Upper lobe of right lung (tissue), 1 donor: Measurements from ENCODE around the gene GPR148. TPM values are rescaled to one million over a fixed set of nuclear protein-coding genes. Genes with fewer than 3 reads are reported as not detected.
A peak's percentile ranks its signal among the peaks of the same experiment; 100 is the strongest.
"Not testable (repeated sequence)": the region's sequence is repeated elsewhere in the genome, so short reads cannot be mapped to it uniquely, and the experiment has no call there.

Source experiments
- ATAC-seq: fragments of 200-7000 bp; cut with Tn5 transposase; one replicate; pipeline ENCODE4 v1.9.1; 2020; ENCODE audit warnings: mild to moderate bottlenecking, moderate library complexity
- DNase-seq: peaks from one replicate; pipeline ENCODE4 v3.0.0-alpha.2; 2020
- H3K27ac ChIP-seq: fragments of 200-600 bp; one replicate; pipeline ENCODE4 v1.8.0; 2022
- H3K27me3 ChIP-seq: fragments of 200-600 bp; one replicate; pipeline ENCODE4 v1.8.0; 2022; ENCODE audit warnings: mild to moderate bottlenecking
- H3K36me3 ChIP-seq: fragments of 200-600 bp; one replicate; pipeline ENCODE4 v1.8.0; 2022
- H3K4me1 ChIP-seq: fragments of 200-600 bp; one replicate; pipeline ENCODE4 v1.8.0; 2022
- H3K4me3 ChIP-seq: fragments of 200-600 bp; one replicate; pipeline ENCODE4 v1.8.0; 2022; ENCODE audit warnings: mild to moderate bottlenecking
- H3K9me3 ChIP-seq: fragments of 200-600 bp; one replicate; pipeline ENCODE4 v1.8.0; 2022
- CTCF ChIP-seq: fragments of 200-600 bp; IDR thresholded peaks from one replicate; pipeline ENCODE4 v1.8.0; 2022; ENCODE audit warnings: antibody characterized with exemption
- intact Hi-C: fragments of 100-400 bp; cut with DNase I; formaldehyde crosslinking; loops from one replicate; pipeline ENCODE4 v1.11.0; 2022
- long read RNA-seq: library from polyadenylated mRNA; unstranded; transcript quantifications from one replicate; pipeline ENCODE4 v2.0.0, GENCODE V29; 2021
- total RNA-seq: library from RNA; stranded (reverse); fragmentation: NEBNext Ultra II Directional; extraction: Animal tissue kit (Norgen Biotek cat#: 25700); gene quantifications from one replicate; pipeline ENCODE4 v1.2.1, GENCODE V29; 2021
- donor health status: DM: no; HTN: yes; CAD: no; lungs with severe emphysema.

The GPR148 gene
- total RNA-seq, result not detected
- long read RNA-seq, result 0 reads

DNA sequence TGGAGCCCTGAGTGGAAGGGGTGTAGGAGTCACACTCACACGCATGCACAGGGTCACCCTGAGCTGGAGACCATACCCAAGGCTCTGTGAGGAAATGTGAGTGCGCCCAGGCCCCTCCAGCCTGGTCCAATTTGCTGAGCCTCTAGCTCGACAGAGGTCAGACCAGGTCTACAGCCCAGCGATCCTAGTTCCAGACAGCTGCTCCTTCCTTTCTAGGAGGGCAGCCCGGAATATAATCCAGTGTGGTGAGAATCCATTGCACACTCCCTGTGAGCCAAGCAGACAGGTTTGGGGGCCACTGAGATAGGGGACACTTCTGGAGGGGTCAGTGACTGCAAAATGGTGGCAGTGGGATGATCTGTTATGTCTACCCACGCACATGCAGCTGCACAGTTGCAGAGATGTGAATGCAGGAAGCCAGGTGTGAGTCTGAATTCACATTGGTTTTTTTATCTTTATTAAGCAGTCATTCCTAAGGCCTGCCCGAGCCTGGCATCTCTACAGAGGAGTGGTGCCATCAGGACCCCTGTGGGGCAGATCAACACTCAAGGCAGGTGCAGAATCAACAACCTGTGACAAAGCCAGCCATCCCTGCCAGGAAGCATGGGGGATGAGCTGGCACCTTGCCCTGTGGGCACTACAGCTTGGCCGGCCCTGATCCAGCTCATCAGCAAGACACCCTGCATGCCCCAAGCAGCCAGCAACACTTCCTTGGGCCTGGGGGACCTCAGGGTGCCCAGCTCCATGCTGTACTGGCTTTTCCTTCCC, at the start of gene GPR148:
Gene GPR148 (plus strand): TSS at position 522 of the 768 bp plus-strand sequence. CDS start 82 bp downstream, at position 604.
- intact Hi-C loops, result no loop called here
- no peak for ATAC-seq
- Histone ChIP-seq H3K27ac (no peak within 1 kb of the TSS), H3K4me3 (peak within 1 kb of the TSS; percentile 60), H3K4me1 (peaks cover 13% of the 10 kb centered on the region), H3K36me3 (no peaks in the 10 kb centered on the region), H3K27me3 (no peaks in the 10 kb centered on the region), H3K9me3 (no peaks in the 10 kb centered on the region)
- no peak for TF ChIP-seq CTCF
- no peak for DNase-seq

DNA sequence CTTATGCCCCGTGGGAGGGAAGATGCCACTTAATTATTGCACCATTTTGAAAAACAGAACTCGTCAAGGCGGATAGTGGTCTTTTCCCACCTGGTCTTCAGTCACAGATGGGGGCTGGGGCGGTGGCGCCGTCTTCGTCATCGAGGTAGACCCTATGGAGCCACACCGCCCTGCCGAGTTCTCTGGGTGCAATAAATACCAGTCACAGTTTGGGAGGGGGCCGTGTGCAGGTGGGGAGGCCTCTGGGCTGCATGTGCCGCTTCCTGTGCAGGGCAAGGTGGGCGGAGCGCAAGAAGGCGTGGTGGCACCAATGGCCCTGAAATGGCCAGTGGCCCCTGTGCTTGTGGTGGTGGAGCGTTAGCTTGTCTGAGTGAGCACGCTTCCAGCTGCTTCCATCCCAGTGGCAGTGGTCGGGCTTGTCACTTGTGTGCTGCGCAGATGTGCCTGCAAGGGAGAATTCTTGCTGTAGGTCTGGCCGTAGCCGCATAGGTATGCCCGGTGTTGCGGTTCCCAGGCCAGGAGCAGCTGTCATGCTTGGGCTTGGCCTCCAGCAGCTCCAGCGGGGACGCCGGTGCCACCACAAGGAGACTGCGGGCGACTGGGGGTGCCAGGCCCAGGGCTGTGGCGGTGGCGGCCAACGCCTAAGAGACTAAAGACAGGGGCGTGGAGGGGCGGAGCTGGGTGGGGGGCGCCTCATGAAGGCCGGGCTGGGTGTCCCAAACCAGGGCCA, 36.7 kb upstream of the GPR148 start:
- H3K27ac ChIP-seq, intact Hi-C loops, DNase-seq, H3K4me3 ChIP-seq, H3K27me3 ChIP-seq, H3K4me1 ChIP-seq, H3K9me3 ChIP-seq, H3K36me3 ChIP-seq: not testable (repeated sequence)
- peak; percentile 64 for ATAC-seq

DNA sequence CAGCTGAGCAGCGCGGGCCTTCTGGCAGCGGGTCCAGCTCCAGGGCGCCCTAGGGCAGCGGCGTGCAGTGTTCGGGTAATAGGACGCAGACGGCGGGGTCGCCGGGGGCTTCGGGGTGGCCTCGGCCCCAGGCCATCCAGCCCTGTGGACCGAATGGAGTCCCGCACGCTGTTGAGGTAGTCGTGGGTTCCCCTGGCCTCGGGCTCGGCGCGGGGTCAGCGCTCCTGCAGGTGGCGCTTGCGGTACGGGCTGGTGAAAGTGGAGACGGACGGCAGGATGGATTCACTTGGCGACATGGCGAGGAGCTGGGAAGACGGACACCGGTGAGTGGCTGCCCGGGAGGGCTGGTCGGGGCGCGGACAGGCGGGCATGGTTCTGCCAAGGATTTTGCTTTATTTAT, 35.4 kb upstream of the GPR148 start:
- DNase-seq, H3K27me3 ChIP-seq, H3K36me3 ChIP-seq, H3K4me3 ChIP-seq, H3K9me3 ChIP-seq, H3K27ac ChIP-seq, intact Hi-C loops, H3K4me1 ChIP-seq: not testable (repeated sequence)
- peak; percentile 62 for ATAC-seq

- H3K27me3 ChIP-seq, H3K36me3 ChIP-seq: not testable (repeated sequence)
Observed at GRCh38 chr2:130703250-130703649, 25.6 kb upstream of the GPR148 start.

DNA sequence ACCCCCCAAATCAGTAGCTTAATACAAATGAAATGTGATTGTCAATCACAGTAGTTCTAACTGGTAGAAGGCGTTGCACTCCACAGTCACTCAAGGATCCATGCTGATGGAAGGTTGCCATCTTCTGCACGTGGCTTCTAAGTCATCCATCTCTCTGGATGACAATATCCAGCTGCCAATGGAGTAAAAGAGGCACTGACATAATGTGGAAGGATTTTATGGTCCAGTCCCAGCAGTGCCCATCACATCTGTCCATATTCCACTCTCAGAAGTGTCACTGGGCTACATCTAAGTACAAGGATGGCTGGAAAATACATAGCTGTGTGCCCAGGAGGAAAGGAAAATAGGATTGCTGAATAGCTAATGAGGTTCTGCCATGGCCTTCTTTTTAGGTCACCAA, 14.1 kb upstream of the GPR148 start:
- H3K4me1 ChIP-seq, DNase-seq, H3K27ac ChIP-seq, H3K36me3 ChIP-seq, H3K27me3 ChIP-seq, intact Hi-C loops, H3K4me3 ChIP-seq, ATAC-seq, H3K9me3 ChIP-seq: not testable (repeated sequence)

More at GRCh38 chr2:130703250-130703649, 25.6 kb upstream of the GPR148 start:
- intact Hi-C loops, H3K27ac ChIP-seq, H3K9me3 ChIP-seq, DNase-seq, H3K4me1 ChIP-seq, ATAC-seq, H3K4me3 ChIP-seq: not testable (repeated sequence)

GRCh38 chr2:130720036-130720435, 8.8 kb upstream of the GPR148 start:
- no peak for DNase-seq

GRCh38 chr2:130720528-130720927, 8.3 kb upstream of the GPR148 start:
- H3K36me3 ChIP-seq, result no peaks in the 10 kb centered on the region
- no peak for TF ChIP-seq CTCF
- no peaks in the 10 kb centered on the region for H3K9me3 ChIP-seq
- H3K4me3 ChIP-seq, result no peak overlapping the region
- no peak overlapping the region for H3K27ac ChIP-seq
- intact Hi-C loops, result no loop called here
- ATAC-seq, result no peak
- no peaks in the 10 kb centered on the region for H3K4me1 ChIP-seq
- no peak for DNase-seq
- no peaks in the 10 kb centered on the region for H3K27me3 ChIP-seq

More at GRCh38 chr2:130720036-130720435, 8.8 kb upstream of the GPR148 start:
- intact Hi-C loops, result no loop called here
- TF ChIP-seq CTCF, result no peak
- H3K9me3 ChIP-seq, result no peaks in the 10 kb centered on the region
- no peaks in the 10 kb centered on the region for H3K27me3 ChIP-seq
- H3K4me3 ChIP-seq, result no peak overlapping the region
- H3K4me1 ChIP-seq, result no peaks in the 10 kb centered on the region
- ATAC-seq, result no peak
- no peaks in the 10 kb centered on the region for H3K36me3 ChIP-seq
- no peak overlapping the region for H3K27ac ChIP-seq
